HG03469 (cell line): Measurements from ENCODE around the gene SLCO2A1.

Experiments used
- ATAC-seq: cut with Tn5 transposase; IDR thresholded peaks from one replicate; pipeline ENCODE4 v1.9.1; 2021; ENCODE audit warnings: mild to moderate bottlenecking, moderate library complexity, moderate number of reproducible peaks; ENCODE audit not compliant: unreplicated experiment

The SLCO2A1 gene

DNA sequence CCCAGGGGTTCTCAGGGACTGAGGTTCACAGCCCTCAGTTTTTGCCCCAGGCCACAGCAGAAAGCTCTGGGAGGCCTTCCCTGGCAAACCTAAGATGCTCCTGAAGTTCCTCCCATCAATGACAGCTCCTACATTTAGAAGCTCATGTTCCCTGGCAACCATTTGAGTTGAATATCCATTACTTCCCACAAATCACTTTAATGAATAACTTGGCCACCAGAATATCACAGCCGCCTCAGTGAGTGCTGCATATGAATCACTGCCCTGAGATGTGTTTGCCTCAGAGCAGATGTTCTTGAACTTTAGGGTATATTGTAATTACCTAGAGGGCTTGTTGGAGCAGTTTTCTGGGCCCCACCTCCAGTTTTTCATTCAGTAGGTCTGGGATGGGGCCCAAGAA is 27.4 kb downstream of the SLCO2A1 start:
- ATAC-seq, result no peak

- ATAC-seq, result no peak
Measured at GRCh38 chr3:134001251-134001650, 28.5 kb downstream of the SLCO2A1 start.

DNA sequence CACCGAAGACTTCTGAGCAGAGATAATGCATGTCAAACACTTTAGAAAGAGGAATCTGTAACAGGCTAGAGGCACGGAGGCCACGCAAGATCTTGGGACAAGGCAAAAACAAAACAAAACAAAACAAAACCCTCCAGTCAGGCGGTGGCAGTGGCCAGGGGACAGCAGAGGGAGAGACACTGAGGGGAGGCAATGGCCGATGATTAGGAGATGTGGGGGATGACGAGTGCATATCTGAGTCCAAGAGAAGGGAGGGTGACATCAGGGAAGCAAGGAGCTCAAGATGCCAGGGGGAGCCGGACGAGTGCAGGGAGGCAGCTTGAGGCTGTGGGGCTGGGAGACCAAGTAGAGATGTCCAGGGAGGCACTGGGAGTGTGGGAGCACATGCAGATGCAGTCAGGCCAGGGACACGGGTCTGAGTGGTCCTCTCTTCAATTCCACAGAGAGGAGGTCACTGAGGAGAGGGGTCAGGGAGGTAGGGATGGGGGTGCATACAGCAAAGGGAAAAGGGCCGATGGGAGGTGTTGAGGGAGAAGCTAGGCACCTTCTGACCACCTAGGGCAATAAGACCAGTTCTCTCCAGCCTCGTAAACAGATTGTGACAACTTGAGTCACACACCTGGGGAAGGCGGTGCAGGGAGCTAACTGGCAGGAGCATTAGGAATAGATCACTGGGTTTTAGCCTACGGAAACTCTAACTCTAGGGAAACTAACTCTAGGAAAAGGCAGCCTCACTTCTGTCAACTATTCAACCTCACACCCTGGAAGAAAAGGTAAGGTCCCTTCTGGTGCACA is 29.6 kb downstream of the SLCO2A1 start:
- no peak for ATAC-seq

- no peak for ATAC-seq
Measured at GRCh38 chr3:133998691-133999241, 31.0 kb downstream of the SLCO2A1 start.

- ATAC-seq, result no peak
Measured at GRCh38 chr3:133997871-133998635, 31.7 kb downstream of the SLCO2A1 start.

GRCh38 chr3:133996996-133997395 is 32.7 kb downstream of the SLCO2A1 start:
- ATAC-seq, result no peak

DNA sequence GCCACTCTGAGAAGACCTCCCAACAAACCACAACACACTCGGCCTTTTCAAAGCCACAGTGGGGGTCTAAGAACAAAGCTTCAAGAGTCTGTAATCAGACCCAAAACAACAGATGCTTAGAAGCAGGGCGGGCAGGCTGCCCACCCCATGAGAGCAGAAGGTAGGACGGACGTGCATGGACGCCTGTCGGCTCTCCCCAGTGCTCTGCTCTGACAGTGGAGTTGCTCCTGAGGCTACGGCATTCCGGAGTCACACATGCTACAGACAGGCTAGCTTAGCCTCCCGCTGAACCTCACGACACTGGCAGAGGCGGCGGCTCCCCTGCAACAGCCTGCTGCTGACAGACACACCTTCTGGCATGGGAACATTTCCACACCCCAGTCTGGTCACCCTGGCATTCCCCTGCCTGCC is 33.5 kb downstream of the SLCO2A1 start:
- ATAC-seq, result no peak

DNA sequence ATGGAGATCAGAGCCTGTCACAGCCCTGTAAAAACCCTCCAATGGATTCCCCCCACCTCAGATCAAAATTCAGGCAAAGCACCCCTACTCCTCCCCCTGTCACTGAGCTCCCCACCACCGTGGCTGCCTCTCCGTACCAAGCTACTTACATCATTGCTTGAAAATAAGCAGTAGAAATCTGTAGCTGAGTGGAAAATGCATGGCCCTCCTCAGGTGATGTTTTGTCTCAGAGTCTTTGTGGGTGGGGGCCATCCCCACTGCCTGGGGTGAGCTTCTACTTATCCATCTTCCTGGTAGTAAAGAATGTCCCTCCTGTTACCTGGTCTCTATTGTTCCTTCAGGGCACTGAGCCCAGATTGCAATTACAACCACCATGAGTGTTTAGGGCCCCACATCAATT is 34.5 kb downstream of the SLCO2A1 start:
- no peak for ATAC-seq

- no peak for ATAC-seq
Measured at GRCh38 chr3:133994166-133994890, 35.4 kb downstream of the SLCO2A1 start.

GRCh38 chr3:133992951-133993620 is 36.6 kb downstream of the SLCO2A1 start:
- no peak for ATAC-seq

- no peak for ATAC-seq
Measured at GRCh38 chr3:133992381-133992780, 37.3 kb downstream of the SLCO2A1 start.

DNA sequence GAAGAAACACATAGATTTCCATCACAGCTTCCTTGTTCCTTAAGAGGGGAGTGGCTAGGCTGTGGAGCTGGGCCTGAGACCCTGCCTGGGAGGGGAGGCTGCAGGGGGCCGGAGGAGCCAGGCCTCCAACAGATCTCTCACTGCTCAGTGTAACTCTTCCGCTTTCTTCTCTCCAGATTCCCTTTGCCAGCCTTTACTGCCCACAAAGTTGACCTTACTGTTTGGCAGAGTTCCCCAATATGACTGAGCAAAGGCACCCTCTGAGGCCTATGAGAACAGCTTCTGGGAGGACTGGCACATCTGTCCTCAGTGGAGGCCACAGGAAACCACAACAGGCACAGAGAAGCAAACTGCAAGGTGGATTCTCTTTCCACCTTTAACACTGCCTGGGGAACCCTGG is 38.1 kb downstream of the SLCO2A1 start:
- no peak for ATAC-seq

- no peak for ATAC-seq
Measured at GRCh38 chr3:133991209-133991608, 38.5 kb downstream of the SLCO2A1 start.

- no peak for ATAC-seq
Measured at GRCh38 chr3:133989936-133990702, 39.6 kb downstream of the SLCO2A1 start.

GRCh38 chr3:133988631-133989161 is 41.0 kb downstream of the SLCO2A1 start:
- ATAC-seq, result no peak

GRCh38 chr3:133987948-133988484 is 41.7 kb downstream of the SLCO2A1 start:
- ATAC-seq, result no peak

- ATAC-seq, result no peak
Measured at GRCh38 chr3:133987136-133987535, 42.6 kb downstream of the SLCO2A1 start.

- no peak for ATAC-seq
Measured at GRCh38 chr3:133986311-133986710, 43.4 kb downstream of the SLCO2A1 start.

DNA sequence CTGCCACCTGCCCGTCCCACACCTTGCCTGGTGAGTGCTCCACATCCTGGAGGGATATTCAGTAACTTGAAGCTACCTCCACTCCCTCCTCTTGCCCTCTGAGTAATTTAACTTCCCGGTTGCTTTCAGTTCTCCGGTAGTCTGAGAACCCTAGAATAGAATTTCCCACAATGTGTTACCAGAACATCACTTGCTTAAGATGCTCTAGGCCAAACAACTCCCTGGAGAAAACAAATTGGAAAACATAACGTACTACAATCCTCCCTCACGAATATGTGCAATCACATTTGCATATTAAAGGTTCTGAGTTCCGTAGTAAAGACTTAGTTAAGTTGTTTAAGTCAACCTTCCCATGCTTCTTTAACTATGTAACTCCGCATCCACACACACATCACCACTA is 44.8 kb downstream of the SLCO2A1 start:
- no peak for ATAC-seq
